T47D (cell line): Measurements from ENCODE around the gene DDX47.

Source experiments
- DNase-seq, 2 experiments: peaks; one replicate each; pipeline versions ENCODE4 v3.0.0 to v3.0.0-alpha.2; 2011 to 2012; ENCODE audit warnings: low read depth in 1 of 2, low spot score in 1 of 2
- JUND ChIP-seq: IDR thresholded peaks from 2 replicates; pipeline ENCODE4 v1.6.1; 2012; ENCODE audit warnings: low read depth
- in situ Hi-C: cut with HindIII; loops from 2 replicates; pipeline ENCODE4 v1.10.0; 2016; ENCODE audit warnings: low sequenced_read_pairs, low pct_unique_long_range_greater_than_20kb

DDX47 gene

DNA sequence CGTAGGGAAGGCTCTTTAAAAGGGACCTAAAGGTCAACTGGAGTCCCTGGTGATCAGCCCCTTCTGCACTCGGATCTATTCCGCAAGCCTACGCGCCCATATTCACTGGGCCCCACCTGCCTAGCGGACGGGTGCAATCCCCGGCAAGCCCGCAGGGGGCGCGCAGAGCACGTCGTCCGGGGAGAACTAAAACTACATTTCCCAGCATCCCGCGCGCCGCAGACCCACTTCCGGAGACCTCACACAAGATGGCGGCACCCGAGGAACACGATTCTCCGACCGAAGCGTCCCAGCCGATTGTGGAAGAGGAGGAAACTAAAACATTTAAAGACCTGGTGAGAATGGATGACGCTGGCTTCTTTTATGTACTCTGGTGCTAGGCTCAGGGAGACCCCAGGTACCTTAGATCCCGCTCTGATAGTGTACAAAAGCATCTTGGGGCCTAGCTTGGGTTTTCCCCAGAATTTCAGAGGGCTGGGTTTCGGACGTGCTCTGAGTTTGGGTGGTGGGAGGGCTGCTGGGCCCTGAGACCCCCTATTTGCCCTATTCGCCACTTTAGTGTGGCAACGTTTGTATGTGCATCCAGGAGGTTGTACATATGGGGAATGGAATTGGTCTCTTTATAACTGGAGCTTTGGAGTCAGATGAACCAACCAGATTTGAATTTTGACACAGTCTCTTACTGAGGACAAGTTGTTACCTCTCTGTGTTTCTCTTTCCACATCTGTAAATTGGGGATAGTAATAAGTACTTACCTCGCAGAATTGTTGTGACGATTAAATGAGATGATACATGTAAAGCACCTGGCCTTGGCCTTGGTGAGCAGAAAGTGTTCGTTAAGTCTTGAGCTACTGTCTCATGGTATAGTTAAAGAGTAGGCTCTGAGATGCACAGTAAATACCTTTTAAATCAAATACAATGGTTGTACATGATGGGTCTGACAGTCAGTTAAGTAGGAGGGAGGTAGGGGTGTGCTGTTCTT, at the start of gene DDX47:
TSS of gene DDX47 (plus strand) at position 227 of the 982 bp plus-strand sequence. CDS start at position 249, 22 bp downstream.
- DNase-seq = peak in 1 of 2 experiments; percentile 79
- in situ Hi-C loops = no loop called here
- no peak for TF ChIP-seq JUND

DNA sequence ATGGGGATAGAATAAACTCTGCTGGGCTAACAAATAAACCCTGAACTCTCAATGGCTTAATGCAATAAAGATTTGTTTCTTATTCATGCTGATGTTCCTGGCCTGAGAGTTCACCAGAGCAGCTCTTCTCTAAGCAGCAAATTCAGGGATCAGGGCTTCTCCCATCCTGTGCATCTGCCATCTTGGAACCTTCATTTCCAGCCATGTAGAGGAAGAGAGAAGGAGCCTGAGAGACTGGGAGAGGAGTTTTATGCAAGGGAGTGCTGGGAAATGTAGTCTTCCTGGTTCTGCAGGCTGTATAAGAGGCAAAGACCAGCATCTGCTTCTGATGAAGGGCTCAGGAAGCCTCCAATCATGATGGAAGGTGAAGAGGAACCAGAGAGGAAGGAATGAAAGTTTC, 48.3 kb upstream of the DDX47 start:
- no peak for DNase-seq
- in situ Hi-C loops = no loop called here
- no peak for TF ChIP-seq JUND

DNA sequence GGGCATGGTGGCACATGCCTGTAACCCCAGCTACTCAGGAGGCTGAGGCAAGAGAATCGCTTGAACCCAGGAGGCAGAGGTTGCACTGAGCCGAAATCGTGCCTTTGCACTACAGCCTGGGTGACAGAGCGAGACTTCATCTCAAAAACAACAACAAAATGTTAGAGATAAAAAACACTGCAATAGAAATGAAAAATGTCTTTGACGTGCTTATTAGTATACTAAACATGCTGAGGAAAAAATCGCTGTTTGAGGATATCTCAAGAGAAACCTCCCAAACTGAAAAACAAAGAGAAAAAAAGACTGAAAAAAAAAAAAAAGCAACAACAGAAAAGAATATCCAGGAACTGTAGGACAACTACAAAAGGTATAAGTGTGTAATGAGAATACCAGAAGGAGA, 42.9 kb upstream of the DDX47 start:
- DNase-seq = no peak

DNA sequence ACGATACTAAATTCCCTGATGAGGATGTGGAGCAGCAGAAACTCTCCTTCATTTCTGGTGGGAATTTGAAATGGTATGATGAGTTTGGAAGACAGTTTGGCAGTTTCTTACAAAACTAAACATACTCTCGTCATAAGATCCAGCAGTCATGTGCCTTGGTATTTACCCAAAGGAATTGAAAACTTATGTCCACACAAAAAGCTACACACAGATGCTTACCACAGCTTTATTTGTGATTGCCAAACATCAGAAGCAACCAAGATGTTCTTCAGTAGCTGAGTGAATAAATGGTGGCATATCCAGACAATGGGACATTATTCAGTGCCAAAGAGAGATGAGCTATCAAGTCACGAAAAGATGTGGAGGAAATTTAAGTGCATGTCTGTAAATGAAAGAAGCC, 38.4 kb upstream of the DDX47 start:
- in situ Hi-C loops = no loop called here
- no peak for TF ChIP-seq JUND
- no peak for DNase-seq

More for the DNA sequence above, 42.9 kb upstream of the DDX47 start:
- in situ Hi-C loops = no loop called here
- no peak for TF ChIP-seq JUND

DNA sequence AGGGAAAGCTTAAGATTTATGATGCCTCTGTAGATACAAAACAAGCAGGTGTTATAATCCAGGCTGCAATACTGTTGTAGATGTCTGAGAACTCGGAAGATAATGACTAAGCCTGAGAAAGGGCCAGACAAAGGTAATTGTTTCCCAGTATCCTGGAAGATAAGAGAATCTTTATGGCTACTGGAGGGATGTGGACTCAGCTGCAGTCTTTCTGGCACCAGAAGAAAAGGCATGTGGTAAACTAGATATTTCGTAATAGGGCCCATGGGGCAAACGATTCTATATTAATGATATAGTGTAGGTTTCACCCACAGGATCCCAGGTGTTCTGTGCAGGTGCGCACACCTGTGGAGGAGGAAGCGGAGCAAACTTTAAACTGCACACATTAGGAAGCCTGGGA, 36.9 kb upstream of the DDX47 start:
- peak in 1 of 2 experiments; percentile 34 for DNase-seq
- in situ Hi-C loops = no loop called here
- TF ChIP-seq JUND = no peak

DNA sequence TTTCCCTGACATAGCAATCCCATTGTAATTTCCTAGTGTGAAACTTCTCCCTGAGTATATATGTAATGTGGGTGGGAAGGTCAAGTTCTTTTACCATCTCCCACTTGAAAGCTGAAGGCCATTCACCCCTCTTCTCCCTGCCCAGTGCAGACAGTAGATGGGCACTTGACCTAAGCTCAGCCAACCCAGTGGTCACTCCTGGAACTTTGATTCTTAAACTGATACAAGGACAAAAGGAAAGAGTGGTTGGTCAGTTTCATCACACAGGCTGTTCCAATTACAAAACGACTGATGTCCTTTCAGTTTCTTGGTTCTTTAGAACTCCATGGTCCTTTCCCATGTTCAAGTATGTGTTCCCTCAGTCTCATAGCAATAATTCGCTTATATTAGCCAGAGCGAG, 36.1 kb upstream of the DDX47 start:
- in situ Hi-C loops = no loop called here
- DNase-seq = no peak
- TF ChIP-seq JUND = no peak

DNA sequence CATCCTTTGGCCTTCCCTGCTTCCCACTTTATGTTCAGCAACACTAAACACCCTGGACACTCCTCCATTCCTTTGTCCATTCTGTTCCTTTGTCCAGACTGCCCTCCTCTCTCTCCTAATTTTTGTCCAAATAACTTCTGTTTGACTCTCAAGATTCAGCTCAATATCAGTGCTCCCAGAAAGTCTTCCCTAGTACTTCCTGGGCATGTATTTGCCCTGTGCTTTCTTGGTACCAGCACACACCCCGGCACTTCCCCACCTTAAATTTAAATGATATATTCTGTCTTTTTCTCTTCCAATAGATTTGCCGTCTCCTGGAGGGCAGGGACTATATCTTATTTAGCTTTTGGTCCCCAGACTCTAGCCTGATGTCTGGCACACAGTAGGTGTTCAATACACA, 34.1 kb upstream of the DDX47 start:
- TF ChIP-seq JUND = no peak
- DNase-seq = no peak
- in situ Hi-C loops = no loop called here

DNA sequence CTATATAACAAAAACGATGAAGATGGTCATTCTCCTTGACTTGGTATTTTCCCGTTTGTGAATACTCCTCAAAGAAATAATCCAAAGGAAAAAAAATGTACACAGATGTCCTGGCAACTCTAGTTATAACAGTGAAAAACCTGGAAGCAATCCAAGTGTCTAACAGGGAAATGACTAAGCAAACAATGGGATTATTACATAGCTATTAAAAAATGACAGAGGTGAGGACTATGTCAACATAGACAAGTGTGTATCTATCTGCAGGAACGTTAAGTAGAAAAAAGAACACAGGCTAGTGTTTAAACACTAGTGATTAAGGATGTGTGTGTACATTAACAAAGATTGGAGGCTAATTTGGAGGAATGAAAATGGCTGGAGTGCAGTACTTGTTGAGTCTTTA, 33.6 kb upstream of the DDX47 start:
- in situ Hi-C loops = no loop called here
- no peak for TF ChIP-seq JUND
- no peak for DNase-seq

DNA sequence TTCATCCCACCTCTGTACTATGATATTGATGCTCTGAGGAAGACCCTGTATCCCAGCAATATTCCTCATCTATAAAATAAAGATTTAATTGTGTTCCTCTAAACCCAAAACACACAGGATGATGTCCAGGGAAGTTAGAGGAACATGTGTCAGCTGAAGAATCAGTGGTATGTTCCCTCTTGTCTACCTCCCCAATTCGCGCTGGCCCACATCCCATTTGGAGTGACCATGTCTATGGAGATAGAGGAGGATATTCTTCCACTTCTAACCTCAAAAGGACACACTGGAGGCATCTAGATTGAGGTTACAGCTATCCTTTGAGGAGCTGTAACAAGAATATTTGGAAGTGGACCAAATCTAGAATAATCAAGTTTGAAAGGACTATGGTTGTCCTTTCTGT, 29.0 kb upstream of the DDX47 start:
- no peak for DNase-seq
- in situ Hi-C loops = no loop called here
- TF ChIP-seq JUND = no peak

DNA sequence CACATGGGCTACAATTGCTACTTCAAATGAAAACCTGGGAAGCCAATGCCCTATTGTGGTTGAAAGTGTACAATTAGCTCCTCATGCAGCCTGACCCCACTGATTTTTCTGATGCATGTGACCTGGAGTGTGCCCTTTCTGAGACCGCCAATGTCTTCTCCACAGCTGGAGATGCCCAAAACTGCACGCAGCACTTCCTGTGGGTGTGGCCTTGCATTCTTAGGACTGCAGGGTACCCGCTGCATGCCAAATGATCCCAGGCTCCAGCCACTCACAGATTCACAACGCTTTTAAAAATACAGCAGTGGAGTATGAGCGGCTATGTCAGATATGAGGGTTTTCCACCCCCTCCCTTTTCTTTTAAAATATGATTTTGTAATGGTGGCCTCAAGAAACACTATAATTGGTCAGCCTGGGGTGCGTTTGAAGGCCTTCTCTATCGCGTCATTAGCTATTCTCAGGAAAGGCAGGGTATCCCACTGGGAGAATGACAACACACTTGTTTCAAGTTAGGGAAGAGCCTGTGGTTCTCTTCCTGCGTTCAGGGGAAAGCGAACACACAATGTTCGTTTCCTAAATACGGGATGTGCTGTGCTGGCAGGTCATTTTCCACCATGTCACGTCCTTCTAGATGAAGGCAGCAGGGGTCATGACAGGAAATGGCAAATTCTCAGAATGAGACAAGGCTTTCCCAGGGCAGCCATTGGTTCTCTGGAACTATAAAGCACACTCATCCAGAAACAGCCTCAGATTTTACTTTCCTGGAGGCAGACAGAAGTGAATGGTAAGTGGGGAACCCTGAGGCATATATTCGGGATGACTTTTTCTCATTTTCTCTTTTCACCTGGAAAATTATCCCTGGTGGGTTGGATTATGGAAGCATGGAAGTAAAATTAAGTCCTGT, 28.0 kb upstream of the DDX47 start, which contains the start of gene APOLD1:
TSS of gene APOLD1 (plus strand) at position 749 of the 904 bp plus-strand sequence. CDS start at position 782, 33 bp downstream.
- no peak for TF ChIP-seq JUND
- in situ Hi-C loops = no loop called here
- DNase-seq = no peak

DNA sequence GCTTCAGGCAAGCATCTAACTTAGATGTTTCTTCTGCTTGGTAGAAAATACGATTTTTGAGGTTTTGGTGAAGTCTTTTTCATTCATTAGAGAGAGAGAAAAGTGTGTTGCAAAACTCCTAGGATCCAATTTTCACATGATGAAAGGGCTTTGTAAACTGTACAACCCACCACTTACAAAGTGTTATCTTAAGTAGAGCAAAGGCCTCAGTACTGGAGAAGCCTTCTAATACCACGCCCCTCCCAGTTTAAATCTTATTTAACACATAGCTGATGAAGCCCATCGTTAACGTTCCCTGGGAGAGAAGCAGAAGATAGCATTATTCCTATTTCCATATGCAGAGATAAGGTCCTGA, 26.8 kb upstream of the DDX47 start:
- in situ Hi-C loops = no loop called here
- no peak for TF ChIP-seq JUND

DNA sequence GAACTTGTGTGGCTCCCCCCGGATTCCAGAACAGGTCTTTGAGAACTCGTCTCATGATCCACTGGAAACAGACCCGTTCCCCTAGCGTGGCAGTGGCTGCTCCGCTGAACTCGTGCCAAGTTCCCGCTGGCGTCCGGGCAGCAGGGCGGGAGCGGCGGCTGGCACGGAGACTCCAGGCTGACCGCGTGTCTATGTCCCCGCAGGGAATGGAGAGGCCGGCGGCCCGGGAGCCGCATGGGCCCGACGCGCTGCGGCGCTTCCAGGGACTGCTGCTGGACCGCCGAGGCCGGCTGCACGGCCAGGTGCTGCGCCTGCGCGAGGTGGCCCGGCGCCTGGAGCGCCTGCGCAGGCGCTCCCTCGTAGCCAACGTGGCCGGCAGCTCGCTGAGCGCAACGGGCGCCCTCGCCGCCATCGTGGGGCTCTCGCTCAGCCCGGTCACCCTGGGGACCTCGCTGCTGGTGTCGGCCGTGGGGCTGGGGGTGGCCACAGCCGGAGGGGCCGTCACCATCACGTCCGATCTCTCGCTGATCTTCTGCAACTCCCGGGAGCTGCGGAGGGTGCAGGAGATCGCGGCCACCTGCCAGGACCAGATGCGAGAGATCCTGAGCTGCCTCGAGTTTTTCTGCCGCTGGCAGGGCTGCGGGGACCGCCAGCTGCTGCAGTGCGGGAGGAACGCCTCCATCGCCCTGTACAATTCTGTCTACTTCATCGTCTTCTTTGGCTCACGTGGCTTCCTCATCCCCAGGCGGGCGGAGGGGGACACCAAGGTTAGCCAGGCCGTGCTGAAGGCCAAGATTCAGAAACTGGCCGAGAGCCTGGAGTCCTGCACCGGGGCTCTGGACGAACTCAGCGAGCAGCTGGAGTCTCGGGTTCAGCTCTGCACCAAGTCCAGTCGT, 26.2 kb upstream of the DDX47 start:
- peak; percentile 47 to 69 for DNase-seq
- in situ Hi-C loops = no loop called here
- no peak for TF ChIP-seq JUND

More for the DNA sequence above, 26.8 kb upstream of the DDX47 start:
- DNase-seq = no peak
